ENCODE measurements around the gene SYP. TPM values are rescaled to one million over a fixed set of nuclear protein-coding genes. Genes with fewer than 3 reads are reported as not detected.

The SYP gene
- total RNA-seq: 0.19 and 0.78 TPM in 2 replicates

DNA sequence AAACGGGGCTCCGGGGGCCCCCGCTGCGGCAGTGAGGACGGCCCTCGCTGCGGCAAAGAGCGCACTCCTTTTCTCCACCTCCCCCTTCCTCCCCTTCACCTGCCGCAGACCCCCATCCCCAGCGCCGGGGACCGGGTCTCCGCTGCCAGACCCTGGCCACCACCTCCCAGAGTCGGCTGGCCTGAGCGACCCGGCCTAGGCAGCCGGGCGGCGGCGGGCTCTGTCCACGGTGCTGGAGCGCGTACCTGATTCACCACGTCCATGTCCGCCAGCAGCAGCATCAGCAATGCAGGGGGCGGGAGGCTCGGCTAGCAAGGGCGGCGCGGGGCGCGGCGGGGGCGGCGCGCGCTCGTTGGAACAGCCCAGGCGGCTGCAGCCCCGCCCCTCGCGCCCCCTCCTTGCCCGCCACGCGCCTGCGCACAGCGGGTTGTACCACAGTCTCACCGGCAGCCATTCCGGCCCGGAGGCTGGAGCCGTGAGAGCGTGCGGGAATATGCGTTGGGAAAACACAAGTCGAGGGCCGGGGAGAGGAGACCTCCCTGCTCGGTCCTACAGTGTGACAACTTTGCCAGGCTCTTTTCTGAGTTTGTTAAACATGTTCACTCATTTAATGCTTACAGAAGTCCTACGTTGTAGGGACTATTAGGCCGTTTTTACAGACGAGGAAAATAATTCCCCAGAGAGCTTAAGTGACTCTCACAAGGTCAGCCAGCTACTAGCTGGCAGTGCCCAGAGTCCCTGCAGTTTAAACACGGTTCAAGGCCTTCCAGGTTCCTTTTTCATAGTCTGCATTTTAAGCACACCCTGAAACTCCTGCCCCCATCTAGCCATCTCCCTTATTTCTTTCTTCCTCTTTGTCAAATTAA, at the start of gene SYP:
Gene SYP, minus strand, starts transcription at position 288 of the 866 bp plus-strand sequence. Its CDS starts 7 bp downstream, at position 281.

GRCh38 chrX:49233176-49233575, 33.2 kb upstream of the SYP start, which contains the start of gene CACNA1F:
Gene CACNA1F (minus strand): TSS chrX:49233340. CDS start chrX:49233309, 31 bp downstream.

GRCh38 chrX:49186125-49187027, 13.6 kb downstream of the SYP start, which contains the start of gene PRICKLE3:
Gene PRICKLE3 (minus strand): TSS chrX:49186373. CDS start chrX:49186297, 76 bp downstream.

GRCh38 chrX:49171752-49172279, 28.2 kb downstream of the SYP start, which contains the start of gene PLP2:
Gene PLP2 (plus strand): TSS chrX:49171898. CDS start chrX:49172001, 103 bp downstream.

DNA sequence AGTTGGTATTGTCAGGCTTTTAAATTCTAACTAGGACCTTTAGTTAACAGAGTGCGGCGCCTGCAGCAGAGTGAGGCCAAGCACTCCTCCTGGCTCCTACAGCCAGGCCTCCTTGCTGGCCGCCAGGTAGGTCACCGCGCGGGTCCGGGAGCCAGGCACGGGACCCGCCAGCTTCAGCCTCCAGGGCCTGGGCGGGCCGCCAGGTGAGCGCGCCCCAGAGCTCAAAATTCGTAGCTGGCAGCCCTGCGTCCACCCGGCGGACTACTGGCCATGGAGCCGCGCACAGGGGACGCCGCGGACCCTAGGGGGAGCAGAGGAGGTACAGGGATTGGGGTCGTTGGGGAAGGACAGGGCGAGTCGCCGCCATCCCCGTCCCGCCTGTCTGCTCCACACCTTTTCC, 37.4 kb downstream of the SYP start, which contains the start of gene MAGIX:
Gene MAGIX, plus strand, starts transcription at position 139 of the 400 bp plus-strand sequence. Its CDS starts 132 bp downstream, at position 271.

Other genes with a start within 250 kb of the SYP start
- gene OTUD5, start 242.6 kb downstream of the SYP start, total RNA-seq: 33.8 and 40.0 TPM in 2 replicates
- 5.0 and 5.3 TPM in 2 replicates for gene KCND1, start 228.3 kb downstream of the SYP start, total RNA-seq
- 13.2 and 14.8 TPM in 2 replicates for gene GRIPAP1, start 197.9 kb downstream of the SYP start, total RNA-seq
- 73.1 and 84.2 TPM in 2 replicates for gene TFE3, start 156.8 kb downstream of the SYP start, total RNA-seq
- 2.0 and 2.5 TPM in 2 replicates for gene CCDC120, start 141.2 kb downstream of the SYP start, total RNA-seq
- gene PRAF2, start 126.2 kb downstream of the SYP start, total RNA-seq: 34.3 and 36.7 TPM in 2 replicates
- 64.5 and 72.1 TPM in 2 replicates for gene WDR45, start 120.3 kb downstream of the SYP start, total RNA-seq
- 16.2 and 17.3 TPM in 2 replicates for gene GPKOW, start 76.5 kb downstream of the SYP start, total RNA-seq
- gene MAGIX, start 37.4 kb downstream of the SYP start, total RNA-seq: 0.19 and 0.54 TPM in 2 replicates
- 41.1 and 44.0 TPM in 2 replicates for gene PLP2, start 28.3 kb downstream of the SYP start, total RNA-seq
- gene PRICKLE3, start 13.8 kb downstream of the SYP start, total RNA-seq: 11.3 and 17.2 TPM in 2 replicates
- gene CACNA1F, start 33.1 kb upstream of the SYP start, total RNA-seq: not detected in 2 replicates
- gene CCDC22, start 35.3 kb upstream of the SYP start, total RNA-seq: 8.8 and 9.9 TPM in 2 replicates
- gene FOXP3, start 64.5 kb upstream of the SYP start, total RNA-seq: not detected in 2 replicates
- gene PPP1R3F, start 69.6 kb upstream of the SYP start, total RNA-seq: 4.5 and 7.2 TPM in 2 replicates
- gene GAGE10, start 103.5 kb upstream of the SYP start, total RNA-seq: not detected in 2 replicates
- gene GAGE12J, start 121.8 kb upstream of the SYP start, total RNA-seq: not detected in 2 replicates
- not detected in 2 replicates for gene GAGE13, start 131.4 kb upstream of the SYP start, total RNA-seq